Fibroblast of lung (primary cell): Measurements from ENCODE around the gene RIN3. TPM values are rescaled to one million over a fixed set of nuclear protein-coding genes. Genes with fewer than 3 reads are reported as not detected.

Experiments used
- DNase-seq, 2 donors: peaks; one replicate each; pipeline versions ENCODE4 v3.0.0 to v3.0.0-alpha.2; 2010; ENCODE audit warnings: low read depth in 2 of 2
- H2AFZ ChIP-seq: 2 replicates; pipeline ENCODE4 v1.5.1; 2012; ENCODE audit warnings: low read length, control low read depth, inconsistent platforms
- H3K27ac ChIP-seq: 2 replicates; pipeline ENCODE4 v1.5.1; 2011; ENCODE audit warnings: low read length, control low read depth; ENCODE audit not compliant: insufficient read depth
- H3K27me3 ChIP-seq: 2 replicates; pipeline ENCODE4 v1.5.1; 2011; ENCODE audit warnings: mild to moderate bottlenecking, low read length; ENCODE audit not compliant: control insufficient read depth, insufficient read depth
- H3K36me3 ChIP-seq: 2 replicates; pipeline ENCODE4 v1.5.1; 2011; ENCODE audit warnings: low read length; ENCODE audit not compliant: control insufficient read depth, insufficient read depth
- H3K4me1 ChIP-seq: 2 replicates; pipeline ENCODE4 v1.5.1; 2011; ENCODE audit warnings: low read length; ENCODE audit not compliant: control insufficient read depth, insufficient read depth; ENCODE audit errors: extremely low read depth
- H3K4me2 ChIP-seq: 2 replicates; pipeline ENCODE4 v1.5.1; 2011; ENCODE audit warnings: low read length, control low read depth; ENCODE audit not compliant: insufficient read depth; ENCODE audit errors: extremely low read depth
- H3K4me3 ChIP-seq, 4 experiments: fragments of 200-600 bp in 1 of 4; sonication (generic) in 1 of 4; replicated peaks in 1 of 4; 2 replicates each; pipeline ENCODE4 v1.5.1; 2011 to 2016; ENCODE audit warnings: low read length in 4 of 4, low read depth in 3 of 4, mild to moderate bottlenecking in 3 of 4, control low read depth in 2 of 4, inconsistent platforms in 1 of 4, mixed read lengths in 1 of 4; ENCODE audit not compliant: insufficient read depth in 1 of 4; ENCODE audit errors: control extremely low read depth in 1 of 4
- H3K79me2 ChIP-seq: 2 replicates; pipeline ENCODE4 v1.5.1; 2012; ENCODE audit warnings: mild to moderate bottlenecking, low read length, inconsistent platforms; ENCODE audit not compliant: control insufficient read depth, insufficient read depth
- H3K9ac ChIP-seq: 2 replicates; pipeline ENCODE4 v1.5.1; 2011; ENCODE audit warnings: mild to moderate bottlenecking, low read length, control low read depth; ENCODE audit not compliant: insufficient read depth
- H3K9me3 ChIP-seq: 2 replicates; pipeline ENCODE4 v1.5.1; 2012; ENCODE audit warnings: low read depth, low read length; ENCODE audit not compliant: control insufficient read depth, insufficient read depth
- H4K20me1 ChIP-seq: 2 replicates; pipeline ENCODE4 v1.5.1; 2011; ENCODE audit warnings: low read length; ENCODE audit not compliant: control insufficient read depth, insufficient read depth; ENCODE audit errors: extremely low read depth
- EZH2 ChIP-seq: IDR thresholded peaks from 2 replicates; pipeline ENCODE4 v1.5.1; 2012; ENCODE audit warnings: low read length, control low read depth, mild to moderate bottlenecking; ENCODE audit errors: missing control alignments
- polyA plus RNA-seq, 2 donors: library from polyadenylated mRNA; depleted of rRNA in 1 of 2; stranded (reverse) in 1 of 2; unstranded in 1 of 2; fragments of >200 nt; gene quantifications; 2 replicates each; pipeline ENCODE4 v1.2.1, GENCODE V29; 2011 to 2012; ENCODE audit warnings: missing spikeins in 1 of 2
- total RNA-seq: library from RNA; depleted of rRNA; stranded (reverse); fragments of >200 nt; gene quantifications from 2 replicates; pipeline ENCODE4 v1.2.1, GENCODE V29; 2014
- TF ChIP-seq, protein P1 (sequence below), 2 donors: IDR thresholded peaks in 1 of 2; conservative IDR thresholded peaks in 1 of 2; 1 replicate in 1 of 2; 2 replicates in 1 of 2; pipeline ENCODE4 v1.5.1; 2011 to 2012; ENCODE audit warnings: low read length in 2 of 2, control low read depth in 1 of 2, inconsistent platforms in 1 of 2, low read depth in 1 of 2, mild to moderate bottlenecking in 1 of 2

Gene RIN3
- total and polyA plus RNA-seq, 2 donors (not counting 1 experiment from before 2014, with no cell fraction given): 8.9 to 9.2 TPM

DNA sequence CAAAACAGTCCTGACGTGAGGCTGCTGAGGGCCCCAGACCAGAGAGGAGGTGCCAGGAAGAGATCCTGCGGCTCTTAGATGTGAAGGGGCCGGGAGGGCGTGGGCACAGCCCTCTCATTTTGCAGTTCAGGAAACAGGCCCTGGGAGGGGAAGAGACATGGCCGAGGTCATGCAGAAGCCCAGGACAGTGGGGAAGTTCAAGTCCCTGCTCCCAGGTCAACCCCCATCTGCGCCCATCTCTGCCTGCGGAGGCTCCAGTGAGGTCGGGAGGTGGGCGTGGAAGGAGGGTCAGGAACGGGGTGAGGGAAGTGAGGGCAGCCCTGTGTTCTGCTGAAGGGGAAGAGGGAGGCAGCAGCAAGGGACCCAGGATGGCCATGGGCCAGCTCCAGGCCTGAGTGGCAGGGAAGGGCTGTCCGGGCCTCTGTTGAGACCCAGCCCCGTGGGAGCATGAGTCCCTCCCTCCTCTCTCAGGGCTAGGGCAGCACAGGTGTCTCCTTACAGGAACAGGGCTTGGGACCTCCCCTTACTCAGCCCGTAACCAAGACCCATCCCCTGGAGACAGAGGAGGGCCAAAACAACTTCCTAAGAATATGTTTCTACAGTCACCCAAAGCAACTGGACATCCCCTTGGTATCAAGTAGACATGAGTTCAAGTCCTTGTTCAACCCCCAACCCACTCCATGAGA, 144.0 kb downstream of the RIN3 start:
- Histone ChIP-seq H3K27ac (no peak overlapping the region), H3K36me3 (peaks cover 12% of the 10 kb centered on the region), H3K9ac (no peak overlapping the region), H3K4me2 (no peak overlapping the region), H4K20me1 (no peaks in the 10 kb centered on the region), H2AFZ (no peak overlapping the region), H3K4me1 (no peaks in the 10 kb centered on the region), H3K9me3 (no peaks in the 10 kb centered on the region), H3K4me3 (no peak overlapping the region), H3K79me2 (no peaks in the 10 kb centered on the region), H3K27me3 (no peaks in the 10 kb centered on the region)
- no peak for DNase-seq
- TF ChIP-seq EZH2: no peak
- TF ChIP-seq, protein P1, sequence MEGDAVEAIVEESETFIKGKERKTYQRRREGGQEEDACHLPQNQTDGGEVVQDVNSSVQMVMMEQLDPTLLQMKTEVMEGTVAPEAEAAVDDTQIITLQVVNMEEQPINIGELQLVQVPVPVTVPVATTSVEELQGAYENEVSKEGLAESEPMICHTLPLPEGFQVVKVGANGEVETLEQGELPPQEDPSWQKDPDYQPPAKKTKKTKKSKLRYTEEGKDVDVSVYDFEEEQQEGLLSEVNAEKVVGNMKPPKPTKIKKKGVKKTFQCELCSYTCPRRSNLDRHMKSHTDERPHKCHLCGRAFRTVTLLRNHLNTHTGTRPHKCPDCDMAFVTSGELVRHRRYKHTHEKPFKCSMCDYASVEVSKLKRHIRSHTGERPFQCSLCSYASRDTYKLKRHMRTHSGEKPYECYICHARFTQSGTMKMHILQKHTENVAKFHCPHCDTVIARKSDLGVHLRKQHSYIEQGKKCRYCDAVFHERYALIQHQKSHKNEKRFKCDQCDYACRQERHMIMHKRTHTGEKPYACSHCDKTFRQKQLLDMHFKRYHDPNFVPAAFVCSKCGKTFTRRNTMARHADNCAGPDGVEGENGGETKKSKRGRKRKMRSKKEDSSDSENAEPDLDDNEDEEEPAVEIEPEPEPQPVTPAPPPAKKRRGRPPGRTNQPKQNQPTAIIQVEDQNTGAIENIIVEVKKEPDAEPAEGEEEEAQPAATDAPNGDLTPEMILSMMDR (conservative IDR thresholded peaks at IDR 0.05 in 1 of 2, IDR thresholded peaks at IDR 0.05 in 1 of 2; ENCODE audit: low read depth in 1 of 2, low read length in 2 of 2): no peak

- H3K27ac ChIP-seq: no peak overlapping the region
- no peak for DNase-seq
- H4K20me1 ChIP-seq: no peaks in the 10 kb centered on the region
- no peak overlapping the region for H3K9ac ChIP-seq
- no peaks in the 10 kb centered on the region for H3K4me1 ChIP-seq
- no peaks in the 10 kb centered on the region for H3K9me3 ChIP-seq
- H2AFZ ChIP-seq: no peak overlapping the region
- H3K27me3 ChIP-seq: no peaks in the 10 kb centered on the region
- TF ChIP-seq, protein P1 (conservative IDR thresholded peaks at IDR 0.05 in 1 of 2, IDR thresholded peaks at IDR 0.05 in 1 of 2; ENCODE audit: low read depth in 1 of 2, low read length in 2 of 2): no peak
- TF ChIP-seq EZH2: no peak
- H3K4me2 ChIP-seq: no peak overlapping the region
- peaks cover 11% of the 10 kb centered on the region for H3K36me3 ChIP-seq
- no peak overlapping the region for H3K4me3 ChIP-seq
- no peaks in the 10 kb centered on the region for H3K79me2 ChIP-seq
These were observed 144.6 kb downstream of the RIN3 start for GRCh38 chr14:92658160-92658559.

DNA sequence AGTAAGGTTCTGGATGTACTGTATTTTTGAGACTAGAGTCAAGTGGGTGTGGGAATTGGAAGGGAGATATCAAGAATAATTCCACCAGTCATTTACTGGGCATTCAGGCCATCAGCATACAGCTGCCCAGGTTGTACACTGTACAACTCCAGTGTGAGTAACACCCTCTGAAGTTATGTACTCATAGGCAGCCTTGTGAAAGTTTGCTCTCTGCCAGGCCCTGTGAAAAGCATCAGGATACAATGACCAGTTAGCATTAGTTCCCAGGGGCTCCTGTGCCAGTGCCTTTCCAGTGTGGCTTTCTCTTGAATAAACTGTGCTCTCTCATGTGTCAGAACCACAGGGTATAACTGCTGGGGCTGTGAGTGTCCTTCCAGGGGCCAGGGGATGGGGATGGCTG, 145.1 kb downstream of the RIN3 start:
- DNase-seq: no peak
- Histone ChIP-seq H3K4me2 (no peak overlapping the region), H2AFZ (no peak overlapping the region), H3K9me3 (no peaks in the 10 kb centered on the region), H3K4me3 (no peak overlapping the region), H3K27ac (no peak overlapping the region), H3K79me2 (no peaks in the 10 kb centered on the region), H4K20me1 (no peaks in the 10 kb centered on the region), H3K36me3 (peaks cover 9% of the 10 kb centered on the region), H3K4me1 (no peaks in the 10 kb centered on the region), H3K27me3 (no peaks in the 10 kb centered on the region), H3K9ac (no peak overlapping the region)
- TF ChIP-seq EZH2: no peak
- TF ChIP-seq, protein P1 (conservative IDR thresholded peaks at IDR 0.05 in 1 of 2, IDR thresholded peaks at IDR 0.05 in 1 of 2; ENCODE audit: low read depth in 1 of 2, low read length in 2 of 2): no peak
